Measurements from ENCODE around the gene RELN. TPM values are rescaled to one million over a fixed set of nuclear protein-coding genes. Genes with fewer than 3 reads are reported as not detected.
"Not testable (repeated sequence)": the region's sequence is repeated elsewhere in the genome, so short reads cannot be mapped to it uniquely, and the experiment has no call there.

RELN gene
- total RNA-seq, 1 experiment from 2014 or later: 0.10 TPM

GRCh38 chr7:103912891-103913605 is 76.4 kb downstream of the RELN start:
- Histone ChIP-seq H3K36me3 (ENCODE audit: control insufficient read depth, insufficient read depth, low read length) (no peaks in the 10 kb centered on the region), H3K27ac (ENCODE audit: low read length) (no peak overlapping the region), H3K27me3 (ENCODE audit: control insufficient read depth, insufficient read depth, low read length) (no peaks in the 10 kb centered on the region), H3K4me1 (ENCODE audit: control insufficient read depth, insufficient read depth, low read length) (no peaks in the 10 kb centered on the region), H3K9me3 (ENCODE audit: control insufficient read depth, insufficient read depth, low read depth, low read length) (no peaks in the 10 kb centered on the region), H3K4me3 (ENCODE audit: low read depth in 2 of 2, low read length in 2 of 2) (no peak overlapping the region)
- ChIA-PET CTCF (interaction anchor here (0.6 kb wide), 1 partner anchor 395 kb away, joined by 11 read pairs; no protein-coding TSS in a partner anchor), POLR2A (no interaction called here)
- in situ Hi-C loops (cut with HindIII; ENCODE audit: low pct_unique_long_range_greater_than_20kb, low sequenced_read_pairs) (no loop called here), intact Hi-C loops (cut with micrococcal nuclease; ENCODE audit: unreplicated experiment) (no loop called here)
- DNase-seq (ENCODE audit: low read depth, low spot score) (no peak), ATAC-seq (no peak)
- no TSS peak for BruUV-seq (replicated peaks)
- TF ChIP-seq POLR2AphosphoS5 (IDR thresholded peaks at IDR 0.05; ENCODE audit: low read depth, low read length) (no peak), CTCF (IDR thresholded peaks at IDR 0.05) (no peak), SIN3A (IDR thresholded peaks at IDR 0.05; ENCODE audit: borderline replicate concordance, insufficient read depth, low read depth, low read length) (no peak), REST (IDR thresholded peaks at IDR 0.05; ENCODE audit: insufficient read depth in 1 of 2, low read depth in 2 of 2, low read length in 1 of 2) (no peak), TCF7L2 (IDR thresholded peaks at IDR 0.05; ENCODE audit: low read depth, low read length) (no peak)

GRCh38 chr7:103911015-103911414 is 78.4 kb downstream of the RELN start:
- H3K4me3 ChIP-seq (ENCODE audit: low read depth in 2 of 2, low read length in 2 of 2); H3K4me1 ChIP-seq (ENCODE audit: control insufficient read depth, insufficient read depth, low read length); BruUV-seq (replicated peaks); CTCF ChIA-PET; DNase-seq (ENCODE audit: low read depth, low spot score); intact Hi-C loops (cut with micrococcal nuclease; ENCODE audit: unreplicated experiment); ATAC-seq; H3K36me3 ChIP-seq (ENCODE audit: control insufficient read depth, insufficient read depth, low read length); H3K9me3 ChIP-seq (ENCODE audit: control insufficient read depth, insufficient read depth, low read depth, low read length); POLR2A ChIA-PET; H3K27ac ChIP-seq (ENCODE audit: low read length); H3K27me3 ChIP-seq (ENCODE audit: control insufficient read depth, insufficient read depth, low read length); in situ Hi-C loops (cut with HindIII; ENCODE audit: low pct_unique_long_range_greater_than_20kb, low sequenced_read_pairs): not testable (repeated sequence)

GRCh38 chr7:103905997-103906396 is 83.5 kb downstream of the RELN start:
- intact Hi-C loops (cut with micrococcal nuclease; ENCODE audit: unreplicated experiment): no loop called here
- H3K27me3 ChIP-seq (ENCODE audit: control insufficient read depth, insufficient read depth, low read length): no peaks in the 10 kb centered on the region
- no peak for TF ChIP-seq REST (IDR thresholded peaks at IDR 0.05; ENCODE audit: insufficient read depth in 1 of 2, low read depth in 2 of 2, low read length in 1 of 2)
- no peak for TF ChIP-seq SIN3A (IDR thresholded peaks at IDR 0.05; ENCODE audit: borderline replicate concordance, insufficient read depth, low read depth, low read length)
- no peak for TF ChIP-seq TCF7L2 (IDR thresholded peaks at IDR 0.05; ENCODE audit: low read depth, low read length)
- TF ChIP-seq POLR2AphosphoS5 (IDR thresholded peaks at IDR 0.05; ENCODE audit: low read depth, low read length): no peak
- no peak for TF ChIP-seq CTCF (IDR thresholded peaks at IDR 0.05)
- H3K4me1 ChIP-seq (ENCODE audit: control insufficient read depth, insufficient read depth, low read length): no peaks in the 10 kb centered on the region
- ChIA-PET POLR2A (no interaction called here), CTCF (no interaction called here)
- in situ Hi-C loops (cut with HindIII; ENCODE audit: low pct_unique_long_range_greater_than_20kb, low sequenced_read_pairs): no loop called here
- no peak overlapping the region for H3K4me3 ChIP-seq (ENCODE audit: low read depth in 2 of 2, low read length in 2 of 2)
- H3K9me3 ChIP-seq (ENCODE audit: control insufficient read depth, insufficient read depth, low read depth, low read length): no peaks in the 10 kb centered on the region
- DNase-seq (ENCODE audit: low read depth, low spot score): no peak
- ATAC-seq: no peak
- H3K36me3 ChIP-seq (ENCODE audit: control insufficient read depth, insufficient read depth, low read length): no peaks in the 10 kb centered on the region
- no TSS peak for BruUV-seq (replicated peaks)
- no peak overlapping the region for H3K27ac ChIP-seq (ENCODE audit: low read length)

All from Panc1 (cell line).